Kidney epithelial cell (primary cell): ENCODE results near the gene CDHR3. TPM values are rescaled to one million over a fixed set of nuclear protein-coding genes. Genes with fewer than 3 reads are reported as not detected.

ENCODE experiments used
- DNase-seq: peaks from one replicate; pipeline ENCODE4 v3.0.0-alpha.2; 2010; ENCODE audit warnings: low read depth
- H3K27me3 ChIP-seq: 2 replicates; pipeline ENCODE4 v1.6.0; 2011; ENCODE audit warnings: low read length; ENCODE audit not compliant: control insufficient read depth, insufficient read depth
- H3K36me3 ChIP-seq: 2 replicates; pipeline ENCODE4 v1.5.1; 2011; ENCODE audit warnings: low read length; ENCODE audit not compliant: control insufficient read depth, insufficient read depth
- H3K4me3 ChIP-seq: 2 replicates; pipeline ENCODE4 v1.5.1; 2011; ENCODE audit warnings: low read depth, mild to moderate bottlenecking, control low read depth, low read length
- total RNA-seq: library from RNA; depleted of rRNA; stranded (reverse); fragments of >200 nt; gene quantifications from 2 replicates; pipeline ENCODE4 v1.2.3, GENCODE V29; 2015
- TF ChIP-seq, protein P1 (sequence below): IDR thresholded peaks from 2 replicates; pipeline ENCODE4 v1.5.1; 2011; ENCODE audit warnings: mild to moderate bottlenecking, moderate library complexity, low read length, control low read depth, inconsistent platforms; ENCODE audit not compliant: insufficient read depth, poor library complexity, severe bottlenecking

Gene CDHR3
- total RNA-seq, 1 donor from 2014 or later = 0.96 TPM

DNA sequence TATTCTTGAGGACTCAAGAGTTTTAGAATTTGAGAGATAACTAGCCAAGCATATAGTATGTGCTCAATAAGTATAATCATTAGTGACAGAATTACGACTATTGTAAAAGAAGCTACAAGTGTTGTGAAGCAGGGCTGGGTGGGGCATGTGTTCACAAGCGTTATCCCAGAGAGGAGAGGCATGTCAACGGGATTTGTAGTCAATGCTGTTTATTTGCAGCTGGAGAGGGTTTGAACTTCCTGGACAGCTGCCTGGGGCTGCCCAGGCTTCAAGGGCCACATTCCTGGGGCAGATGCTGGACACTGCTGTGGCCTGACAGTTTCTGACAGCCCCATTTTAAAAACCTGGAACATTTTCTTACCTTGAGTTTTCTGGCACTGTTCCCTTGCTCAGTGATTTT lies 36.9 kb upstream of the CDHR3 start:
- no peaks in the 10 kb centered on the region for H3K27me3 ChIP-seq
- no peak for DNase-seq
- H3K36me3 ChIP-seq = no peaks in the 10 kb centered on the region
- TF ChIP-seq, protein P1, sequence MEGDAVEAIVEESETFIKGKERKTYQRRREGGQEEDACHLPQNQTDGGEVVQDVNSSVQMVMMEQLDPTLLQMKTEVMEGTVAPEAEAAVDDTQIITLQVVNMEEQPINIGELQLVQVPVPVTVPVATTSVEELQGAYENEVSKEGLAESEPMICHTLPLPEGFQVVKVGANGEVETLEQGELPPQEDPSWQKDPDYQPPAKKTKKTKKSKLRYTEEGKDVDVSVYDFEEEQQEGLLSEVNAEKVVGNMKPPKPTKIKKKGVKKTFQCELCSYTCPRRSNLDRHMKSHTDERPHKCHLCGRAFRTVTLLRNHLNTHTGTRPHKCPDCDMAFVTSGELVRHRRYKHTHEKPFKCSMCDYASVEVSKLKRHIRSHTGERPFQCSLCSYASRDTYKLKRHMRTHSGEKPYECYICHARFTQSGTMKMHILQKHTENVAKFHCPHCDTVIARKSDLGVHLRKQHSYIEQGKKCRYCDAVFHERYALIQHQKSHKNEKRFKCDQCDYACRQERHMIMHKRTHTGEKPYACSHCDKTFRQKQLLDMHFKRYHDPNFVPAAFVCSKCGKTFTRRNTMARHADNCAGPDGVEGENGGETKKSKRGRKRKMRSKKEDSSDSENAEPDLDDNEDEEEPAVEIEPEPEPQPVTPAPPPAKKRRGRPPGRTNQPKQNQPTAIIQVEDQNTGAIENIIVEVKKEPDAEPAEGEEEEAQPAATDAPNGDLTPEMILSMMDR = no peak
- H3K4me3 ChIP-seq = no peak overlapping the region

DNA sequence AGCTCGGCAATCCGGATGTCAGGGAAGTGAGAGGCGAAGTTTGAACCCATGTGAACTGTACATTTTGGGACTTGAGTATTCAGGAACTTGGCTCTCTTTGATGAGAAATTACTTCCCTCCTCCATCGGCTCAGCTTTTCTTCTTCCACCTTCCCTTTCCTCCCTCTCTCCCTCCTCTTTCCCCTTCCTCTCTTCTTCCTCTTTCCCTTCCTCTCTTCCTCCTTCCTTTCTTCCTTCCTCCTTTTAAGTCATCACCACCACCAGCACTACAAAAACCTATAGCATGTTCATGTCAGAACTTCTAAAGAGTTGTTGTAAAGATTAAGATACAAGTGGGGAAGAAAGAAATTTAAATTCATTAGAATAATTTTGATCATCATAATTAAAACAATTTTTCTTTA lies 31.9 kb upstream of the CDHR3 start:
- TF ChIP-seq, protein P1 = no peak

DNA sequence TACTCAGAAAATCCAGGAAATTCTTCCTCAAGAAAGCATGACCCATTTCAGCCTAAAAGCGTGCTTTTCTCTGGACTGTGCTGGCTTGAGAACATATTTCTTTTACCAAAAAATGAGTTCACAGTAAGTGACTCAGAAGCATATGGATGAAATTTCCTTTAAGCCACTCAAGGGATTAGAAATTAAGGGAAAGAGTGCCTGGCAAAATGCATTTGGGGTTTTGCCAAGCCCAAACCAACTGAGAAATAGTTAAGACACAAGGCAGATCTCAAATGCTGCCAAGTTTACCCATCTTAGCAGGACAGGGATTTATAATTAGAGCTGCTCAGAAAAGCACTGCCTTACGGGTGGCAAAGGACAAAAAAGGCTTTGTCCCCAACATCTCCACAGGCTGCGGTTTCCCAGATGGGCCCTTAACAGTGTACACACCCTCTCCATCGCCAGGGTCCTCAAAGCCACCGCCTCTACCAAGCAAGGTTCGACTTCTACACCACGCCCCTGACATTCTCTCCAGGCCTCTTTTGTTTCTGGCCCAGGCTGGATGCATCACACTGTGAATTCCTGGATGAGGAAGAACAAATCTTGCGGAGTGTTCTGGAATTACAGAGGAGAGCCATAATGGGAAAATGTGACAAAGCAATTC lies 30.1 kb upstream of the CDHR3 start:
- no peaks in the 10 kb centered on the region for H3K27me3 ChIP-seq
- DNase-seq = no peak
- TF ChIP-seq, protein P1 = no peak
- H3K4me3 ChIP-seq = no peak overlapping the region
- no peaks in the 10 kb centered on the region for H3K36me3 ChIP-seq

More for the DNA sequence above, 31.9 kb upstream of the CDHR3 start:
- H3K36me3 ChIP-seq = no peaks in the 10 kb centered on the region
- DNase-seq = no peak
- H3K4me3 ChIP-seq = no peak overlapping the region
- H3K27me3 ChIP-seq = no peaks in the 10 kb centered on the region

DNA sequence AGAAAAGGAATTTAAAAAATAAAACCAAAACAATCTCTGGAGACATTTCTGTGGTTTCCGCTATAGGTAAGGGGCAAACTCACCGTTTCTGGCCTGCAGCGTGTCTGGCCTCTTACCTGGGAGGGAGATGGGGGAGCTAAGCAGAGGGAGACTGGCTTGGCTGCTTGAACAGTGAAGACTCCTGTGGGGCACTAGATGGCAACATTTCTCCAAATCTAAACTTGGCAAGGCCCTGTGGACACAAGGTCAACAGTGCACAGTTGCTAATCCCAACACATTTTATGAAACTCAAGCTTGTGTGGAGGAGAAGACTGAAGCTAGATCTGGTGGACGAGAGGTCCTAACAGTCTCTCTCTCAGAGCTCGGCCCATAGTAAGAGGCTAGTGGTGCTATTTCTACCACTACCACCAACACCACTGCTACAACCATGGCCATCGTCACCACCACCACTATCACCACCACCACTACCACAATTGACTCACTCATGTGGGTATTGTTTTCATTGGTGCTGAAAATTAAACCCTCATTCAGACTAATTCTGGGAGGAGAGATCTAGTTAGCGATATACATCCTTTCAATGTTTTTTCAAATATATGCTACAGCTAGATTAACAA lies 28.4 kb upstream of the CDHR3 start:
- TF ChIP-seq, protein P1 = peak; percentile 23
- no peaks in the 10 kb centered on the region for H3K27me3 ChIP-seq
- no peak for DNase-seq
- no peak overlapping the region for H3K4me3 ChIP-seq
- H3K36me3 ChIP-seq = no peaks in the 10 kb centered on the region

DNA sequence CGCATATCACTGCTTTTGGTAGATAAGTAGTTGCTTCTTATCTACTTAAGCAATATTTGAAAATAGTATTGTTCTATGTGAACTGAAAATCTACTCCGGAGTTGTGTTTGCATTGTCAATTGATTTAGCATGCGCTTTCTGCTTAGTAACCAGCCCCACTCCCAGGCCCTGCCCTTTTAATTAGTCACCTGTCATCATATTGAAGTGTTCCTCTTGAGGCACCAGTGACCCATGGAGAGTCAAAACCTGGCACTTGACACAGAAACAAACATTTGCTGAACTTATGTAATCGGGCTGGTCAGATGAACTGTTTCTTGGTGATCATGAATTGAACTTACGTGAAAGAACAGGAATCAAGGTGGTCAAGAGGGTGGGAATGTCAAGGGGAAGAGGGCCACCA lies 27.8 kb upstream of the CDHR3 start:
- DNase-seq = no peak
- Histone ChIP-seq H3K4me3 (no peak overlapping the region), H3K36me3 (no peaks in the 10 kb centered on the region), H3K27me3 (no peaks in the 10 kb centered on the region)
- TF ChIP-seq, protein P1 = no peak

DNA sequence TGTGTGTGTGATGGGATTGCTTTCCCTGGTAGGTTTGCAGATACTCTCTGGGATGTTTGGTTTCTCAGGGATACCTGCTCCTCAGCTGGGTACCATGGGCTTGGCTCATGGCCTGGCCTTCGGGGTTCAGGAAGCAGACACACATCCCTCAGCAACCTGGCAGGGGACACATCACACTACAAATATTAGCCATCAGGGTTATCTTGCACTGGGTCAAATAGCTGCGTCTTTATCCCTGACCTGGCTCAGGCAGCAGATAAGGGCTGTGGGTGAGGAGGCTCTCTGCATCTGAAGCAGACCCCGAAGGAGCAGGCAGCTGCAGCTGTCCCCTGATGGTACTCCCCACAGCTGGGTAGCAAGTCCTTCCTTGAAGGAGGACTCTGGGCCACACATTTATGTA lies 25.7 kb upstream of the CDHR3 start:
- DNase-seq = no peak
- TF ChIP-seq, protein P1 = no peak
- Histone ChIP-seq H3K36me3 (no peaks in the 10 kb centered on the region), H3K4me3 (no peak overlapping the region), H3K27me3 (no peaks in the 10 kb centered on the region)
